GM12892 (cell line): Measurements from ENCODE around the gene SSBP3.

ENCODE experiments used
- POLR2A ChIP-seq: IDR thresholded peaks from 2 replicates; pipeline ENCODE4 v1.6.1; 2011; ENCODE audit warnings: low read depth, low read length, control low read depth
- POLR2AphosphoS5 ChIP-seq: IDR thresholded peaks from 2 replicates; pipeline ENCODE4 v1.6.1; 2011; ENCODE audit warnings: low read depth, low read length, control low read depth
- TAF1 ChIP-seq: IDR thresholded peaks from 2 replicates; pipeline ENCODE4 v1.6.1; 2011; ENCODE audit warnings: low read depth, mild to moderate bottlenecking, control low read depth, low read length, borderline replicate concordance

GRCh38 chr1:54289712-54290233, 116.4 kb downstream of the SSBP3 start:
- TF ChIP-seq TAF1 (no peak), POLR2A (no peak), POLR2AphosphoS5 (no peak)
